Measurements from ENCODE around the gene MPP1.
A peak's percentile ranks its signal among the peaks of the same experiment; 100 is the strongest.

GRCh38 chrX:154751203-154751668 is 54.0 kb downstream of the MPP1 start:
- TF ChIP-seq, protein P1, sequence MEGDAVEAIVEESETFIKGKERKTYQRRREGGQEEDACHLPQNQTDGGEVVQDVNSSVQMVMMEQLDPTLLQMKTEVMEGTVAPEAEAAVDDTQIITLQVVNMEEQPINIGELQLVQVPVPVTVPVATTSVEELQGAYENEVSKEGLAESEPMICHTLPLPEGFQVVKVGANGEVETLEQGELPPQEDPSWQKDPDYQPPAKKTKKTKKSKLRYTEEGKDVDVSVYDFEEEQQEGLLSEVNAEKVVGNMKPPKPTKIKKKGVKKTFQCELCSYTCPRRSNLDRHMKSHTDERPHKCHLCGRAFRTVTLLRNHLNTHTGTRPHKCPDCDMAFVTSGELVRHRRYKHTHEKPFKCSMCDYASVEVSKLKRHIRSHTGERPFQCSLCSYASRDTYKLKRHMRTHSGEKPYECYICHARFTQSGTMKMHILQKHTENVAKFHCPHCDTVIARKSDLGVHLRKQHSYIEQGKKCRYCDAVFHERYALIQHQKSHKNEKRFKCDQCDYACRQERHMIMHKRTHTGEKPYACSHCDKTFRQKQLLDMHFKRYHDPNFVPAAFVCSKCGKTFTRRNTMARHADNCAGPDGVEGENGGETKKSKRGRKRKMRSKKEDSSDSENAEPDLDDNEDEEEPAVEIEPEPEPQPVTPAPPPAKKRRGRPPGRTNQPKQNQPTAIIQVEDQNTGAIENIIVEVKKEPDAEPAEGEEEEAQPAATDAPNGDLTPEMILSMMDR (IDR thresholded peaks at IDR 0.05; ENCODE audit: low read depth, low read length): no peak
- TF ChIP-seq, protein P2, sequence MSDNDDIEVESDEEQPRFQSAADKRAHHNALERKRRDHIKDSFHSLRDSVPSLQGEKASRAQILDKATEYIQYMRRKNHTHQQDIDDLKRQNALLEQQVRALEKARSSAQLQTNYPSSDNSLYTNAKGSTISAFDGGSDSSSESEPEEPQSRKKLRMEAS (IDR thresholded peaks at IDR 0.05; ENCODE audit: low read depth, low read length): peak; percentile 83
- peak; percentile 13 for TF ChIP-seq POLR2A (IDR thresholded peaks at IDR 0.05; ENCODE audit: extremely low read depth, insufficient read length)

Measured in NB4 (cell line).